Activated naive CD8-positive, alpha-beta T cell treated with anti-CD3 and anti-CD28 coated beads, Interleukin-2, amount 50 U/mL, for 24 hours (primary cell): ENCODE data around the gene CACNA1C.
"Not testable (repeated sequence)": the region's sequence is repeated elsewhere in the genome, so short reads cannot be mapped to it uniquely, and the experiment has no call there.

Experiments used
- ATAC-seq: fragments of 150-1000 bp; cut with Tn5 transposase; one replicate; pipeline ENCODE4 v1.10.0; 2021
- DNase-seq: peaks from one replicate; pipeline ENCODE4 v3.0.0; 2021
- H3K27ac Mint-ChIP-seq: one replicate; pipeline ENCODE4 v1.8.0; 2021; ENCODE audit warnings: mild to moderate bottlenecking, mixed read lengths
- H3K27me3 Mint-ChIP-seq: one replicate; pipeline ENCODE4 v1.8.0; 2021; ENCODE audit warnings: mixed read lengths
- H3K36me3 Mint-ChIP-seq: one replicate; pipeline ENCODE4 v1.8.0; 2021; ENCODE audit warnings: low read depth, mixed read lengths
- H3K4me1 Mint-ChIP-seq: one replicate; pipeline ENCODE4 v1.8.0; 2021; ENCODE audit warnings: mixed read lengths
- H3K4me3 Mint-ChIP-seq: one replicate; pipeline ENCODE4 v1.8.0; 2021; ENCODE audit warnings: mild to moderate bottlenecking, moderate library complexity, mixed read lengths
- H3K9me3 Mint-ChIP-seq: one replicate; pipeline ENCODE4 v1.8.0; 2021; ENCODE audit warnings: mixed read lengths

CACNA1C gene

GRCh38 chr12:2244013-2244861 lies 191.4 kb downstream of the CACNA1C start:
- ATAC-seq: no peak
- Mint-ChIP-seq H3K27ac (no peak overlapping the region), H3K36me3 (no peaks in the 10 kb centered on the region), H3K9me3 (no peaks in the 10 kb centered on the region), H3K27me3 (peaks cover 4% of the 10 kb centered on the region), H3K4me3 (no peak overlapping the region), H3K4me1 (no peaks in the 10 kb centered on the region)
- no peak for DNase-seq

- Mint-ChIP-seq H3K27ac (no peak overlapping the region), H3K4me3 (no peak overlapping the region), H3K9me3 (no peaks in the 10 kb centered on the region), H3K36me3 (no peaks in the 10 kb centered on the region), H3K4me1 (no peaks in the 10 kb centered on the region), H3K27me3 (peaks cover 4% of the 10 kb centered on the region)
- DNase-seq: no peak
- ATAC-seq: no peak
These were observed 193.6 kb downstream of the CACNA1C start for GRCh38 chr12:2246358-2246757.

- H3K9me3 Mint-ChIP-seq: no peaks in the 10 kb centered on the region
- DNase-seq (no peak), ATAC-seq (no peak)
- H3K36me3 Mint-ChIP-seq: no peaks in the 10 kb centered on the region
- H3K4me3 Mint-ChIP-seq: no peak overlapping the region
- no peaks in the 10 kb centered on the region for H3K27me3 Mint-ChIP-seq
- H3K27ac Mint-ChIP-seq: no peak overlapping the region
- H3K4me1 Mint-ChIP-seq: no peaks in the 10 kb centered on the region
These were observed 194.3 kb downstream of the CACNA1C start for GRCh38 chr12:2247120-2247519.

- DNase-seq (no peak), ATAC-seq (no peak)
- Mint-ChIP-seq H3K27ac (no peak overlapping the region), H3K36me3 (no peaks in the 10 kb centered on the region), H3K9me3 (no peaks in the 10 kb centered on the region), H3K4me3 (no peak overlapping the region), H3K27me3 (no peaks in the 10 kb centered on the region), H3K4me1 (no peaks in the 10 kb centered on the region)
These were observed 194.8 kb downstream of the CACNA1C start for GRCh38 chr12:2247596-2247995.

GRCh38 chr12:2248087-2248900 lies 195.5 kb downstream of the CACNA1C start:
- no peaks in the 10 kb centered on the region for H3K27me3 Mint-ChIP-seq
- H3K4me3 Mint-ChIP-seq: no peak overlapping the region
- H3K27ac Mint-ChIP-seq: no peak overlapping the region
- H3K9me3 Mint-ChIP-seq: no peaks in the 10 kb centered on the region
- DNase-seq: no peak
- no peaks in the 10 kb centered on the region for H3K4me1 Mint-ChIP-seq
- ATAC-seq: no peak
- no peaks in the 10 kb centered on the region for H3K36me3 Mint-ChIP-seq

- H3K9me3 Mint-ChIP-seq: no peaks in the 10 kb centered on the region
- DNase-seq: no peak
- H3K27me3 Mint-ChIP-seq: no peaks in the 10 kb centered on the region
- no peak overlapping the region for H3K4me3 Mint-ChIP-seq
- ATAC-seq: no peak
- H3K36me3 Mint-ChIP-seq: no peaks in the 10 kb centered on the region
- H3K27ac Mint-ChIP-seq: no peak overlapping the region
- no peaks in the 10 kb centered on the region for H3K4me1 Mint-ChIP-seq
These were observed 196.2 kb downstream of the CACNA1C start for GRCh38 chr12:2248901-2249381.

- Mint-ChIP-seq H3K4me3 (no peak overlapping the region), H3K27ac (no peak overlapping the region), H3K9me3 (peaks cover 3% of the 10 kb centered on the region), H3K27me3 (no peaks in the 10 kb centered on the region), H3K4me1 (no peaks in the 10 kb centered on the region), H3K36me3 (peaks cover 2% of the 10 kb centered on the region)
- ATAC-seq: no peak
- no peak for DNase-seq
These were observed 198.0 kb downstream of the CACNA1C start for GRCh38 chr12:2250797-2251196.

- no peak for ATAC-seq
- peaks cover 5% of the 10 kb centered on the region for H3K9me3 Mint-ChIP-seq
- H3K4me1 Mint-ChIP-seq: no peaks in the 10 kb centered on the region
- H3K27me3 Mint-ChIP-seq: no peaks in the 10 kb centered on the region
- DNase-seq: no peak
- no peak overlapping the region for H3K4me3 Mint-ChIP-seq
- no peak overlapping the region for H3K27ac Mint-ChIP-seq
- H3K36me3 Mint-ChIP-seq: peaks cover 4% of the 10 kb centered on the region
These were observed 198.9 kb downstream of the CACNA1C start for GRCh38 chr12:2251526-2252209.

GRCh38 chr12:2255311-2255710 lies 202.5 kb downstream of the CACNA1C start:
- Mint-ChIP-seq H3K36me3 (peaks cover 4% of the 10 kb centered on the region), H3K4me3 (no peak overlapping the region), H3K4me1 (peaks cover 7% of the 10 kb centered on the region), H3K9me3 (peaks cover 5% of the 10 kb centered on the region), H3K27ac (no peak overlapping the region), H3K27me3 (peaks cover 2% of the 10 kb centered on the region)
- no peak for DNase-seq
- ATAC-seq: no peak

- H3K27ac Mint-ChIP-seq, ATAC-seq: not testable (repeated sequence)
These were observed 202.9 kb downstream of the CACNA1C start for GRCh38 chr12:2255731-2256130.

GRCh38 chr12:2256453-2256852 lies 203.7 kb downstream of the CACNA1C start:
- H3K4me1 Mint-ChIP-seq: peaks cover 7% of the 10 kb centered on the region
- no peak overlapping the region for H3K4me3 Mint-ChIP-seq
- ATAC-seq (no peak), DNase-seq (no peak)
- H3K27ac Mint-ChIP-seq: no peak overlapping the region
- H3K36me3 Mint-ChIP-seq: peaks cover 4% of the 10 kb centered on the region
- peaks cover 5% of the 10 kb centered on the region for H3K9me3 Mint-ChIP-seq
- H3K27me3 Mint-ChIP-seq: peaks cover 2% of the 10 kb centered on the region

More at GRCh38 chr12:2255731-2256130, 202.9 kb downstream of the CACNA1C start:
- not testable (repeated sequence) for H3K36me3 Mint-ChIP-seq, H3K4me1 Mint-ChIP-seq, DNase-seq, H3K27me3 Mint-ChIP-seq, H3K4me3 Mint-ChIP-seq, H3K9me3 Mint-ChIP-seq

- Mint-ChIP-seq H3K4me3 (no peak overlapping the region), H3K9me3 (peaks cover 5% of the 10 kb centered on the region), H3K27me3 (peaks cover 2% of the 10 kb centered on the region), H3K36me3 (peaks cover 4% of the 10 kb centered on the region), H3K4me1 (peaks cover 7% of the 10 kb centered on the region), H3K27ac (no peak overlapping the region)
- ATAC-seq (no peak), DNase-seq (no peak)
These were observed 204.1 kb downstream of the CACNA1C start for GRCh38 chr12:2256915-2257314.

GRCh38 chr12:2258025-2258424 lies 205.2 kb downstream of the CACNA1C start:
- no peak overlapping the region for H3K27ac Mint-ChIP-seq
- no peak overlapping the region for H3K4me3 Mint-ChIP-seq
- peaks cover 7% of the 10 kb centered on the region for H3K4me1 Mint-ChIP-seq
- DNase-seq (no peak), ATAC-seq (no peak)
- peaks cover 4% of the 10 kb centered on the region for H3K36me3 Mint-ChIP-seq
- H3K27me3 Mint-ChIP-seq: peaks cover 2% of the 10 kb centered on the region
- peaks cover 5% of the 10 kb centered on the region for H3K9me3 Mint-ChIP-seq

- Mint-ChIP-seq H3K4me1 (peaks cover 7% of the 10 kb centered on the region), H3K27ac (no peak overlapping the region), H3K27me3 (peaks cover 2% of the 10 kb centered on the region), H3K9me3 (peaks cover 5% of the 10 kb centered on the region), H3K4me3 (no peak overlapping the region), H3K36me3 (peaks cover 4% of the 10 kb centered on the region)
- DNase-seq (no peak), ATAC-seq (no peak)
These were observed 206.6 kb downstream of the CACNA1C start for GRCh38 chr12:2259369-2259768.
